Measurements from ENCODE around the gene ANKH.

Gene ANKH

GRCh38 chr5:14902826-14903560 is 31.4 kb upstream of the ANKH start:
- no peaks in the 10 kb centered on the region for H3K79me2 ChIP-seq (ENCODE audit: insufficient read depth, low read depth)
- H3K9ac ChIP-seq, result no peak overlapping the region
- H3K4me3 ChIP-seq (IDR thresholded peaks at IDR 0.05; ENCODE audit: insufficient read depth, low read depth, low read length), result no peak overlapping the region
- no peaks in the 10 kb centered on the region for H3K4me1 ChIP-seq (ENCODE audit: low read depth, poor library complexity, severe bottlenecking)
- no peak overlapping the region for H3K27ac ChIP-seq
- H4K20me1 ChIP-seq (ENCODE audit: insufficient read depth), result no peaks in the 10 kb centered on the region
- H2AFZ ChIP-seq (ENCODE audit: low read depth), result no peak overlapping the region
- TF ChIP-seq, protein P1, sequence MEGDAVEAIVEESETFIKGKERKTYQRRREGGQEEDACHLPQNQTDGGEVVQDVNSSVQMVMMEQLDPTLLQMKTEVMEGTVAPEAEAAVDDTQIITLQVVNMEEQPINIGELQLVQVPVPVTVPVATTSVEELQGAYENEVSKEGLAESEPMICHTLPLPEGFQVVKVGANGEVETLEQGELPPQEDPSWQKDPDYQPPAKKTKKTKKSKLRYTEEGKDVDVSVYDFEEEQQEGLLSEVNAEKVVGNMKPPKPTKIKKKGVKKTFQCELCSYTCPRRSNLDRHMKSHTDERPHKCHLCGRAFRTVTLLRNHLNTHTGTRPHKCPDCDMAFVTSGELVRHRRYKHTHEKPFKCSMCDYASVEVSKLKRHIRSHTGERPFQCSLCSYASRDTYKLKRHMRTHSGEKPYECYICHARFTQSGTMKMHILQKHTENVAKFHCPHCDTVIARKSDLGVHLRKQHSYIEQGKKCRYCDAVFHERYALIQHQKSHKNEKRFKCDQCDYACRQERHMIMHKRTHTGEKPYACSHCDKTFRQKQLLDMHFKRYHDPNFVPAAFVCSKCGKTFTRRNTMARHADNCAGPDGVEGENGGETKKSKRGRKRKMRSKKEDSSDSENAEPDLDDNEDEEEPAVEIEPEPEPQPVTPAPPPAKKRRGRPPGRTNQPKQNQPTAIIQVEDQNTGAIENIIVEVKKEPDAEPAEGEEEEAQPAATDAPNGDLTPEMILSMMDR (conservative IDR thresholded peaks at IDR 0.05; ENCODE audit: low read depth, low read length), result no peak
- no peaks in the 10 kb centered on the region for H3K36me3 ChIP-seq (ENCODE audit: insufficient read depth)
- H3K4me2 ChIP-seq, result no peak overlapping the region
- H3K27me3 ChIP-seq (ENCODE audit: insufficient read depth, low read depth), result no peaks in the 10 kb centered on the region

GRCh38 chr5:14901462-14902051 is 30.0 kb upstream of the ANKH start:
- H3K79me2 ChIP-seq (ENCODE audit: insufficient read depth, low read depth), result no peaks in the 10 kb centered on the region
- no peak overlapping the region for H3K27ac ChIP-seq
- no peaks in the 10 kb centered on the region for H3K4me1 ChIP-seq (ENCODE audit: low read depth, poor library complexity, severe bottlenecking)
- H3K9ac ChIP-seq, result no peak overlapping the region
- no peak overlapping the region for H3K4me2 ChIP-seq
- no peaks in the 10 kb centered on the region for H3K27me3 ChIP-seq (ENCODE audit: insufficient read depth, low read depth)
- H3K4me3 ChIP-seq (IDR thresholded peaks at IDR 0.05; ENCODE audit: insufficient read depth, low read depth, low read length), result no peak overlapping the region
- H4K20me1 ChIP-seq (ENCODE audit: insufficient read depth), result no peaks in the 10 kb centered on the region
- TF ChIP-seq, protein P1 (conservative IDR thresholded peaks at IDR 0.05; ENCODE audit: low read depth, low read length), result no peak
- H3K36me3 ChIP-seq (ENCODE audit: insufficient read depth), result no peaks in the 10 kb centered on the region
- no peak overlapping the region for H2AFZ ChIP-seq (ENCODE audit: low read depth)

GRCh38 chr5:14900693-14901461 is 29.3 kb upstream of the ANKH start:
- H3K4me1 ChIP-seq (ENCODE audit: low read depth, poor library complexity, severe bottlenecking), result no peaks in the 10 kb centered on the region
- H3K27ac ChIP-seq, result no peak overlapping the region
- H3K36me3 ChIP-seq (ENCODE audit: insufficient read depth), result no peaks in the 10 kb centered on the region
- H2AFZ ChIP-seq (ENCODE audit: low read depth), result no peak overlapping the region
- TF ChIP-seq, protein P1 (conservative IDR thresholded peaks at IDR 0.05; ENCODE audit: low read depth, low read length), result no peak
- H3K9ac ChIP-seq, result no peak overlapping the region
- H3K27me3 ChIP-seq (ENCODE audit: insufficient read depth, low read depth), result no peaks in the 10 kb centered on the region
- no peaks in the 10 kb centered on the region for H3K79me2 ChIP-seq (ENCODE audit: insufficient read depth, low read depth)
- H3K4me2 ChIP-seq, result no peak overlapping the region
- no peak overlapping the region for H3K4me3 ChIP-seq (IDR thresholded peaks at IDR 0.05; ENCODE audit: insufficient read depth, low read depth, low read length)
- no peaks in the 10 kb centered on the region for H4K20me1 ChIP-seq (ENCODE audit: insufficient read depth)

- Histone ChIP-seq H3K27me3 (ENCODE audit: insufficient read depth, low read depth) (no peaks in the 10 kb centered on the region), H3K79me2 (ENCODE audit: insufficient read depth, low read depth) (no peaks in the 10 kb centered on the region), H2AFZ (ENCODE audit: low read depth) (no peak overlapping the region), H3K4me3 (IDR thresholded peaks at IDR 0.05; ENCODE audit: insufficient read depth, low read depth, low read length) (no peak overlapping the region), H3K4me1 (ENCODE audit: low read depth, poor library complexity, severe bottlenecking) (no peaks in the 10 kb centered on the region), H3K9ac (no peak overlapping the region), H3K27ac (no peak overlapping the region), H3K4me2 (no peak overlapping the region), H4K20me1 (ENCODE audit: insufficient read depth) (no peaks in the 10 kb centered on the region), H3K36me3 (ENCODE audit: insufficient read depth) (no peaks in the 10 kb centered on the region)
- TF ChIP-seq, protein P1 (conservative IDR thresholded peaks at IDR 0.05; ENCODE audit: low read depth, low read length), result no peak
Observed at GRCh38 chr5:14896131-14896530, 24.6 kb upstream of the ANKH start.

All from KMS-11 (cell line).